HG03575 (cell line): ENCODE measurements around the gene PDIA6.
A peak's percentile ranks its signal among the peaks of the same experiment; 100 is the strongest.

Source experiments
- ATAC-seq: cut with Tn5 transposase; IDR thresholded peaks from one replicate; pipeline ENCODE4 v1.9.1; 2021; ENCODE audit not compliant: unreplicated experiment, insufficient number of reproducible peaks, low FRiP score; ENCODE audit errors: extremely low read depth

PDIA6 gene

GRCh38 chr2:10812362-10813162, at the start of gene PDIA6:
TSS of gene PDIA6 (minus strand) at chr2:10812785. CDS start at chr2:10812696, 89 bp downstream.
- peak; percentile 46 for ATAC-seq

GRCh38 chr2:10862330-10862729, 49.7 kb upstream of the PDIA6 start:
- ATAC-seq: no peak

GRCh38 chr2:10861765-10862164, 49.2 kb upstream of the PDIA6 start:
- no peak for ATAC-seq

GRCh38 chr2:10860814-10861325, 48.3 kb upstream of the PDIA6 start:
- ATAC-seq: no peak

GRCh38 chr2:10860081-10860813, 47.7 kb upstream of the PDIA6 start:
- no peak for ATAC-seq

- ATAC-seq: no peak
Observed at GRCh38 chr2:10859278-10859677, 46.7 kb upstream of the PDIA6 start.

- no peak for ATAC-seq
Observed at GRCh38 chr2:10848541-10848940, 36.0 kb upstream of the PDIA6 start.

GRCh38 chr2:10847008-10847407, 34.4 kb upstream of the PDIA6 start:
- no peak for ATAC-seq

GRCh38 chr2:10846110-10846861, 33.7 kb upstream of the PDIA6 start:
- ATAC-seq: no peak

GRCh38 chr2:10845640-10846039, 33.1 kb upstream of the PDIA6 start:
- no peak for ATAC-seq

GRCh38 chr2:10844097-10844496, 31.5 kb upstream of the PDIA6 start:
- ATAC-seq: no peak

GRCh38 chr2:10842506-10842905, 29.9 kb upstream of the PDIA6 start:
- ATAC-seq: no peak

- ATAC-seq: no peak
Observed at GRCh38 chr2:10841547-10842219, 29.1 kb upstream of the PDIA6 start.

- ATAC-seq: no peak
Observed at GRCh38 chr2:10839813-10840212, 27.2 kb upstream of the PDIA6 start.

GRCh38 chr2:10838734-10839133, 26.1 kb upstream of the PDIA6 start:
- no peak for ATAC-seq

GRCh38 chr2:10837298-10838266, 25.0 kb upstream of the PDIA6 start:
- ATAC-seq: no peak

GRCh38 chr2:10835052-10835970, 22.7 kb upstream of the PDIA6 start:
- ATAC-seq: no peak
